ENCODE data around the gene CTNND2.

The CTNND2 gene

DNA sequence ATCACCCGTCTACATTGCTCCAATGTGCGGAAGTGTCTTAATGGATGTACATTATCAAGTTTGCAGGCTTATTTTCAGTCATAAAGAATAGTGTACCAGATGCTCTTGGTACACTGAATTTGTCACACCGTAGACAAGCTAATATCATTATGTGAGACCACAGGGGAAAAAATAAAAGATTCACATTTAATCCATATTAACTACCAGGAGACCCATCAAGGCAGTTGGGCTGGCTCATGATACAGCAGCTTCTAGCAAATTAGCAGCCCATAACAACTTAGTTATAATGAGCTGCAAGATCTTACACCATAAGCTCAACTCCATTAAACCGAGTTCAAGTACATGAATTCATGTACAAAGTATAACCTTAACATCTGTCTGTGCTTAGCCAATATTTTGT is 324.9 kb downstream of the CTNND2 start:
- DNase-seq: no peak

DNA sequence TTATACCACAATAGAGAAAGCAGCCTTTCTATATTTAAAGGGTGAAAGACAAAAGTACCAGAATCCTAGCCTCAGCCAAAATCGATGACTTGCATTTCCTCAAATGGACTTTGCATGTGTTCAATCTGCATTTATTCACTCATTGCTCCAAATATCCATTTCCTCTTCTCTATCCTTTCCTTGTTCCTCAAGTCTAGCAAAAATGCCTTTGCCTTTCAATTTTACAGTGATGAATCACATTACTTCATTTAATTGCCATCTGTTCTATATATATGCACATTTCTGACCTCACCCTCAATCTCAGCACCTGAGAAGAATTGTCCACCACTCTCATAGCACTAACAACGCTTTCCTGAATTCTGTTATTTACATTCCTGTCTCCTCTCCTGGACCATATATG is 329.5 kb downstream of the CTNND2 start:
- DNase-seq: no peak

DNA sequence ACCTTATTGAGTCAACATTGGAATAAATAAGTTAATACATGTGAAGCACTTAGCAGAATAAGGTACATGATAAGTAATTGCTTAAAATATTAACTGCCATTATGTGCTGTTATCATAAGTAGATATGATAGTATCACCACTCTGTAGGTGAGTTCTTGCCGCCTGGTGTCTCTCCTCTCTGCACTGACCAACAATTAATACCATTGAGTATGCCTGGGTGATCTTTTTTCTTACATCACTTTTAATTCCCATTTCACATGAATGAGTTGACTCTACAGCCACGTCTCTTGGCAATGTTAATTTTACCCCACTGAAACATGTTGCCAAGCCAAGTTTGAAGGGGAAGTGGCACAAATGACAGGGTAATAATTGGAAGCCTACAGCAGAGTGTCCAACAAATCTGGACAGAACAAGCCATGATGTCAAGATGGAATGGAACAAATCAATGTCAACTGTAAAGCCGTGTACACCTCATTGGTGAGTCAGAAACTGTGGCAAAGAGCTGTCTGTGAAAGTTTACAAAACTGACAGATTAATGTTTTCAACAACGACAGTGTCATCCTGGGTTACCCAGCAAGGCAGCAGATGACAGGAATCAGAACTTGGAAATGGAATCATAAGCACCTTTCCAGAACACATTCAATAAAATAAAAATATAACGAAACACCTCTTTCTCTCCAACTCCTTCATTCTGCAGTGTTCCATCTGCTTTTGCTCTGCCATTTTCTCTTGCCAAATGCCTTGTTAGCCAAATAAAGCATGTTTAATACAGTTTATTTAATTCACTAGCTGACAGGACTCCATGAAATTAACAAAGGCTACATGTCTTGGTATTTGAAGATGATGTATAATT is 330.9 kb downstream of the CTNND2 start:
- no peak for DNase-seq

DNA sequence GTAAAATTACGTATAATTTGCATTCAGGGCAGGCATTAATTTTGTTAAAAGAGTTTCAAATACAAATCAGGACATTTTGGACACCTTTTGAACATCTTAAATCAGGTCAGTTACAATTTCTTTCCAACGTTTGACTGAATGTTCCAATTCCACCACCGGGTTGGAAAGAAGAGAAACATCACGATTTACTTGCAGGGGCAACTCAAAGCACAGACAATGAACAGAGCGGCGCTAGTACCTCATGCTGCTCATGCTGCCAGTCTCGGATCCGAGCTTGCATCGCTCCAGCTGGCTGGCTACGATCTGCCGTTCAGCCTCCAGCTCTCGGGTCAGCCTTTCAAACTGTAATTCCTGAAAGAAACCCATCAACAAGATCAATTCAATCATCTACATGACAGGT is 339.5 kb downstream of the CTNND2 start:
- DNase-seq: no peak

DNA sequence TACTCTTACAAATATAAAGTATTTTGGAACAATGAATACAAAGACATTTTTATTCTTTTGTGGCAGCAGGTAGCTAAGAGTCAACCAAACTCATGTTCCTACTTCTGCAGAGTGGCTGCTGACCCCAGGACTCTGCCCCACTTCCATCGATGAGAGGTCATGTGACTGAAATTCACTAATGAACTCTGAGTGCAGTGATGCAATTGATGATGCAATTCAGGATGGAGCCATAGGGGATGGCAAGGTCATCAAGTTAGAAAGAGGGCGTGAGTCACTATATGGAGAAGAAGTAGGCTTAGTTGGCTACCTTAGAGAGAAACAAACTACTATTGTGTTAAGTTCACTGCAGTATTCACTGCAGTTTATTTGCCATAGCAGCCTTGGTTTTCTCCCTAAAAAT is 340.4 kb downstream of the CTNND2 start:
- no peak for DNase-seq

DNA sequence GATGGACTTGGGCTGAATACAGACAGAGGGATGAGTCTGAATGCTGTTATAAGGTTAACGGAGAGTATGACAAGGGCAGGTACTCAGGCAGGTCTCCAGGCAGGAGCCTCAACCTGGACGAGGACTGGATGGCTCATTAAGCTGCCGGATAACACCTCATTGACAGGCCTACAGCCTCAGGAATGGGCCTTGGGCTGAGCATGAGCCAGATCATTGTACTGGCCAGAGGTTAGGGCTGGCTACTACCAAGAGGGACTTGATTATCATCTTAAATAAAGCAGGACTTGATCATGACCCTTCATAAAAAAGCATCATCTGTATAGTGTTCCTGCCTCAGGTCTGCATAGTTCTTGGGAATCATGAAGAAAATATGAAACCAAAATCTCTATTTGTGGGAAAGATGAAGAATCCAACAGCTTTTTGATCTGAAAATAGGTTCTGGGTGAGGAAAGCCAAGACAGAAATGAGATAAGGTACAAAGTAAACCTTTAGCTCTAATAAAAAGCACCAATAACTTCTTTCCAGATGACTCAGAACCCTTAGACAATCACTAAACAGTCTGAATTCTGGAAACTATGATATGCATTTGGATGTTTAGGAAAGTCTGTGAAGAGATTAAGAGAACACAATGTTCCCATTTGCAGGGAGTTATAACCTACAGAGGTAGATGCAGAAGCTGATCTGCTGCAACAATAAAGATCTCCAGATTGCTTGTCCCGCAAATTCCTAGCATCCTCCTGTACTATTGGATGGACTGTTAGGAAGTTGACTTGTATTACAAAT is 343.1 kb downstream of the CTNND2 start:
- DNase-seq: no peak

DNA sequence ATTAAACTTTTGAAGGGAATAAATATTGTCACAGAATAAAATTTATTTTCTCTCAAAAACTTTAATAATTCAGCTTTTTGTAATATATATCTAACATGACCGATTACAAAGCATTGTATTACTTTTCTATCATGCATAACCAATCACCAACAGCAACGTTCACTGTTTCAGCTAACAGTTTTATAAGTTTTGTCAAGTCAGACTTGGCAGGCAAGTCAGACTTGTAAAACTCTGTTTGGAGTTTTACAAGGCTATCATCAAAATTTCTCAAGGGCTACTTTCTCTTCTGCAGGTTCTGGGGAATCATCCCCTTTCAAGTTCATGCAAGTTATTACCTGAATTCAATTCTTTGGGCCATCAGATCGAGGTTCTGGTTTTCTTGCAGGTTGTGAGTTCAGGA is 347.2 kb downstream of the CTNND2 start:
- DNase-seq: no peak

DNA sequence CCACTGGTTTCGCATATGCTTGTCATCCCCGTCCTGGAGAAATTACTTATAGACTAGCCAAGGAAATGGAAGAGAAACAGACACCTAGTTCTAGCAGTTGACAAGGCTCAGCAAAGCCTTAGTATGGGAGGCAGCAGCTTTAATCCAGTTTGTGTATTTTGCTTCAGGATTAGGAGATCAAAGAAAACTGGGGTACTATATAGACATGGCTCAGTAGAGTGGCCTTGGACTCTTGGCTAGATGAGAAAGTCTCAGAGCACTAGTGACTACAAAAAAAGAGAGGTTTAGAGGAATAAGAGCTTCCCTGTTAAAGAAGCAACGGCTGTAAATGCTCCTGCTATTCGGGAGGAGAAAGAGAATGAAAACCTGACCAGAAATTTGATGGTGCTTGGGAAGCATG is 349.1 kb downstream of the CTNND2 start:
- DNase-seq: no peak

DNA sequence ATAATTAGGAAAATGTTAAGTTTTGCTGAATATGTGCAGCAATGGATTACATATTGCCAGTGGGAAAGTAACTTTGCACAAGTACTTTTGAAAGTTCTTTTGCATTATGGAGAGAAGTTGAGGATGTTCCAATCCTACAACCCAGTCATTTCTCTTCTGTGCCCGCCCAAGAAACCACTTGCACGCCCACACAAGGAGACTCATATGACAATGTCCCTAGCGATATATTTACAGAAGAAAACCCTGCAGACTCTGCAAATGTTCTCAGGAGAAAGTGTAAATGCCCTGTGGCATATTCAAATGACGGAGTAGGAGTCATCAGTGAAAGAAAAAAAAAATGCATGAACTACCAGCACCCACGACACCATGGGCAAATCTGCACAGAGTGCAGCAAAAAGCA is 356.5 kb downstream of the CTNND2 start:
- DNase-seq: no peak

DNA sequence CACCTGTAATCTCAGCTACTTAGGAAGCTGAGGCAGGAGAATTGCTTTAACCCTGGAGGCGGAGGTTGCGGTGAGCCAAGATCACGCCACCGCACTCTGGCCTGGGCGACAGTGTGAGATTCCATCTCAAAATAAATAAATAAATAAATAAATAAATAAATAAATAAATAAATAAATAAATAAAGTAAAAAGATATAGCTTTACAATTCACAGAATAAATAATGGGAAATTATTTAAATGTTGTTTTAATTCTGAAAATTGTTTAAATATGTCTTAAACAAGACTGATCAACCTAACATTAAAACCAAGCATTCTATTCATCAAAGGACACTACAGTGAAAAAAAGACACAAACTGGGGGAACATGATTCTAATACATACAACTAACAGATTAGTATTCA is 357.1 kb downstream of the CTNND2 start:
- no peak for DNase-seq

DNA sequence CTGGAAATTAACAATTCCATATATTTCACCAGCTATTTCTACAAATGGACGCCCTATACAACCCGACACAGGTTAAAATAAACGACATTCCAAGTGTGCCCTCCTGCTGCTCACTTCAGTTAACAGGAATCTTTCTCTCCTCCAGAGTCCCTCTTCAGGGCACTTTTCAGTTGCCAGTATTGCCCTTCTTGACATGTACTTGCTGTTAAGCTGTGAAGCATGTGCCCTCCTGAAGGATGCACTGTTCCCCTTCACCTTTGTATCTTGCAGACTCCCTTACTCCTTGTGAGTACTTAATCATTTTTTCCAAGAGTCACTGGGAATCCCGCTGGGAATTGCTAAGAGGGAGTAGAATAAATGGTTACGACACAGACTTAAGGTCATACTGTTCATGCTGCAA is 364.1 kb downstream of the CTNND2 start:
- no peak for DNase-seq

DNA sequence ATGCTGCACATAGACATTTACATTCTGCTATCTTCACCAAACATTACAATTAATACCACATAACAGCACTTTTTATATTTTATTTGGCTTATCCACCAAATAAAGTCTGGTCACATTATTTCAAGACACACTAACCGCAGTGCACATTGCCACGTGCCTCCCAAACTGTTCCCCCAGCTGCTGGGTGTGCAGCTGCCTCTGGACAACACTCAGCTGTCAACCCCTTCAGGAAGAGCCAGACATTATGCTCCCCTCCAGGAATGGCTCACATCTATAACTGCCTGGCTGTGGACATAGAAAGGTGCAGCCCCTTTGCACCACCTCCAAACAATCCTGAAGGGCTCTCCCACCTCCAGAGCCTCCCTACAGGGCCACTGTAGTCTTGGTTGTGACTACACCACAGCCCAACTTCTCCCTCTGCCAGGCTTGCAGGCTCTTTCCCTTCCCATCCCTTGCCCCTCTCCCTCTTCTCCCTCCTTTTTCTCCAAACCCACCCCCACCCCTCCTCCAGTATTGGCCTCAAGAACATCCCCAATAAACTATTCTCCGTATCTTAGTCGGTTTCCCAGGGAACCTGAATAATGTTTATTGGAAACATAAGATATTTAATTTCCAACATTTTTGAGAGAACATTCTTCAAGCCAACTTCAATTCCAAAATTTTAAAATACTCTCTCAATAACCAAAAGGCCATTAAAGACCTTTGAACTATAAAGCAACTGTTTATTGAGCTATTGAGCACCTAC is 372.3 kb downstream of the CTNND2 start:
- DNase-seq: no peak

DNA sequence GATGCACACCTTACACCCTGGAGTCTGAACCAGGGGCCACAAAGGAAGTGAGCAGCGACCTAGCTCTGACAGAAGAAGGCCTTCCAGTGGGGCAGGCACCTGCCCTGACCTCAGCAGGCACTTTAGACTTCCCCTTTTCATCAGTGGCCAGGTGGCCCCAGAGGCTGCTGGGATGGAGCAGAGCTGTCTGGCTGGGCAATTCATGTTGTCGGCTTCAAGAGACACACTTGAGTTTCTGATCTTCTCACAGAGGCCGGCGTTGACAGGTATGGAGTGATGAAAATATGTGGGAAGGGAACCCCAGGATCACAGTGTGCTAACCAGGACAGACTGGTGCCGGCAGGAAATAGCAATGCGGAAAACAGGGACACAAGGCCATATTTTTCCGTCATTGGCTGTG is 375.5 kb downstream of the CTNND2 start:
- no peak for DNase-seq

DNA sequence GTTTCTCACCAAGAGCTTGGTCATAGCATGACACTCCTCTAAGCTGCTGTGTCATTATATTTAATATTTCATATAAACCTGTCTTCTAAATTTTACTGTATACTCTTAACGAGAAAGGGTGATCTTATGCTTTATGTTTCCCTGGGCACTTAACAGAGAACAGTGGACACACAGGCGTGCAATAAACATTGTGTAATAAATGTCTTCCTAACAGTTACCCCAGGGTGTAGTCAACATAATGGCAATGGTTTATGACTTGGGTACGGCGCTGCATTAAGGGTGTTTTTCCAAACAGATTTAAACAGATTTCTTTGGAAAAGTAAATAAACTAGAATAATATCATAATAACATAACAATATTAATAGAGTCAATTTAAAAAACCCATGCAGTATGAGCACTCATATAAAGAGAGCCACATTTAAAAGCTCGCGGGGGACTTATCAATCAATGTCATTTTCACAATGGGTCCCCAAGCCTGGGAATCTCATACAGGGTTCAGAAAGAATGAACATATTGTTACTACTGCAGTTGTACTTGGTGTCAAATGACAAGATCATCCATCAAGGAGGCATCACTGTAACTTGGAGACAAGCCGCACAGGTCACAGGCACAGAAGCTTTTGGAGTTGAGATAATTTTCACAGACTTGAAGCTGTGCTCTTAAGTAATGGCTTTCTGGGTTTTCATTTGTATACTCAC is 376.4 kb downstream of the CTNND2 start:
- DNase-seq: peak; percentile 62

DNA sequence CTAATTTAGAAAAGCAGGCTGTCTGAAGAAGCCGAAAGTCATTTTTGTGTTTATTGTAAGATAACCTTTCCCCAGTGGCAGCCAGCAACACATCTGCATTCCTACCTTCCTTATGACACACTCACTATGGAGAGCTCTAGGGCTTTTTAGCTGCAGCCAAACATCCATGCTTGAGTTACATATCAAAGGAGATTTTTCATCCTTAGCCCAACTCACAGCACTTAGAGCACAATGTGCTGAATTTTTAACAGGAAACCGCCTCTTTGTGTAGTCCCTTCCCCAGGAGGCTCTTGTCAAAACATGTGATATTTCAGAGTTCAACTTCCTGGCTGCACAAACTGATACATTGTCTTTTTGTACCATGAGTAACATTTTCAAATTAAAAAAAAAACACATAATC is 379.2 kb downstream of the CTNND2 start:
- DNase-seq: no peak

DNA sequence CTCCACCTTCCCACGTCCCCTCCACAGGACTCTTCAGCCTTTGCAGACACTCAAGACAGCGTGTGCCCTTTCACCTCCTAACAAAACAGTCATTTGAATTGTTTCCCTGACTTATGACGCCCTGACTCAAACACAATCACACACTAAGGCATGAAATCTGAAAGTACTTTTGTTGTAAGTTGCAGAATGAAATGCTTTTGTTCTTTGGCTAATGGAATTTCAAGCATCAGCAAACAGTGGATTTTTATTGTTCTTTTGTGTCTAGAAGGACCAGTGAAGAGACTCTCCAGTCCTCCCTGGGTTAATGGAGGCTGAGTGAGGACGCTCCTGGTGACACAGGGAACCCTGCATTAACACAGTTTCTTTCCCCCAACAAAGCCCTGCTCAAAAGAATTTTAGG is 380.1 kb downstream of the CTNND2 start:
- DNase-seq: no peak

DNA sequence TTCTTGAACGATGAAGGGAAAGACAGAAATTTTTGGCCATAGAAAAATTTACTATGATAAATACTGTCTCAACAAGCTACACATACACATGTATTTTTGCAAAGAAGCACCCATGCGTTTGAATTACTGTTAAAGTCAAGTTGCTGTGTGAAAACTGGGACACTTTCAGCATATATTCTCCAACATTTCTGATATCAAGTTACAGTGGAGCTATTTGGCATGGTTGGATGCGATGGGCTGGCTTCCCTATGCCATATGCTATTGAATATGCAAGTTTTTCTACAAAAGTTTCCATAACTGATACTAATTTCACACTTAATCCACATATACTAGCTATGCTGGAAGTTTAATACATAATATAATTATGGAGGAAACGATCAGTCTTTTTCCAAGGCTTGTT is 381.4 kb downstream of the CTNND2 start:
- peak; percentile 32 for DNase-seq

DNA sequence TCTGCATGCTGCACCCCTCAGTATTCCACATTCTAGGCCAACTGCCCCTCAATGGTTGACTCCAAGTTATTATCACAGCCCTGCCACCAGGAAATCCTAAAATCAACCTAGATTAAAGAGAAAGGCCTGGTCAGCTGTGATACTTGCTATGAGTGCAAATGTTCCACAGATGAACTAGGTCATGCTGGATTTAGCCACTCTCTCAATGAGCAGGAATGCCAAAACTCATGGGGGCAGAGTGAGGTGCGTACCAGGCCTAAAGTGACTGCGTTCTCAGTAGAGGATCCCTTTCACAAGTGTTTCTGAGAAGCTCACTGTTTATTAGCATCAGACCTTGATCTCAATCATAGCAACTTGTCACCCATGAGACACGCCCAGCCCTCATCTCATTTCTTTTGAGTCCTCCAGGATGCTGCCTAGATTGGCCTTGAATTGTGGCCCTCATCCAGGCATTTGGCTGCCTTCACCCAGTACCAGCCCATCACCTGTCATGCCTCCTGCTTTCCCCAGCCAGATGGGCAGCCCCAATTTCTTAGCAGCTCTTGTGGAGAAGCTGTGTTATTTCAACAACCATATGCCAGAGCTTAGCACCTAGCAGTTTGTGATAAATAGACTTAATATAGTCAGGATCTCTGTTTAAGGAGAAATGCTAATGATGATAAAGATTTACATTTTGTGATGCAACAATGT is 383.9 kb downstream of the CTNND2 start:
- peak; percentile 85 for DNase-seq

DNA sequence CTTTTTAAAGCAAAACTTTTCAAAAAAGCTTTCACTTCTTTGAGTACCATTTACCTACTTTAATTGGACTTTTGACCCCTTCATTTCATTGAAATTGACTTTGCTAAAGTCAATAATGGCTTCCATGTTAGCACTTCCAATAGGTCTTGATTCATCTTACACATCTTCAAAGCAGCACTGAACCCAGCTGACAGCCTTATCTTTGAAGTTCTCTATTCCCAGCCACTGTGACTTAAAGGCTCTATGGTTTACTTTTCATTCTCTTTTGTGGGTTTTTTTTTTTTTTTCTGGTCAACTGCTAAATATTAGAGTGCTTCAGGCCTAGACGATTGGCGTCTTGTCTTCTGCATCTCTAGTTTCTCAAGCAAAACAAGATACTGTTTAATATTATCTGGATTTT is 385.0 kb downstream of the CTNND2 start:
- DNase-seq: no peak

DNA sequence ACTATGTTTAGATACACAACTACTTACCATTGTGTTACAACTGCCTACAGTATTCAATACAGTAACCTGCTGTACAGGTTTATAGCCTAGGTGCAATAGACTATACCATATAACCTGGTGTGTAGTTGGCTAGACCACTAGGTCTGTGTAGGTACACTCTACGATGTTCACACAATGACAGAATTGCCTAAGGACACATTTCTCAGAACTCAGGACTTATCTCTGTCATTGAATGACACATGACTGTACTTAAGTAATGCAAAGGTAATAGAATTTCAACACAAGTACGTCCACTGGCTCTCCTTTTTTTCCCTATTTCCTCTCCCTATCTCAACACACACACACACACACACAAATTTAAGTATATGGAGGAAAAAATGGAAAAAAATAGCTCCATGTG is 385.6 kb downstream of the CTNND2 start:
- DNase-seq: no peak

DNA sequence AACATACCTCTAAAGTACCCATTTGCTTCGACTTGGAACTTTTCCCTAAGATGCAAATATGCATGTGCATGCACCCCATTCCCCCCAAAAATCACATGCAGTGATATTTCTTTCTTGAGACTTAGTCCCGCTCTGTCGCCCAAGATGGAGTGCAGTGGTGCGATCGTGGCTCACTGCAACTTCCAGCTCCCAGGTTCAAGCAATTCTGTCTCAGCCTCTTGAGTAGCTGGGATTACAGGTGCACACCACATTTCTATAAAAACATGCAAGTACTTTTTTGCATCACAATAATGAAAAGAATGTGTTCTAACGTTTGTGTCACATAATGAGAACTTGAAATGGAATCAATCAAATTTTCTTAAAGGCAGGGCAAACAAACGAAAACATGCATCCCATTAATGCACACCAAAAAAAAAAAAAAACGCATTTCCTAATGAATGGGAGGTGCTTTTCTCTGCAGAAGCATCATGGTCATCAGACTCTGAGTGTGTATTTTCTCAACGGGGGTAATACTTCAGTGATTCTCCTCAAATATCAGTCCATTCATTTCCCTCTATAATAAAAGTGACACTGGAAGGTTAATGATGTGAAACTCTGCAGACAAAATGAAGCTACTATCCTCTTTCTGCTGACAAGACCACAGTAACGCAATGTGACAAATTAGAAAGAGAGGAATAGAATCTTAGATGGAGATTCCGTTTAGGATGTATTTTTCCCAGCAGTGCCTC is 389.4 kb downstream of the CTNND2 start:
- no peak for DNase-seq

DNA sequence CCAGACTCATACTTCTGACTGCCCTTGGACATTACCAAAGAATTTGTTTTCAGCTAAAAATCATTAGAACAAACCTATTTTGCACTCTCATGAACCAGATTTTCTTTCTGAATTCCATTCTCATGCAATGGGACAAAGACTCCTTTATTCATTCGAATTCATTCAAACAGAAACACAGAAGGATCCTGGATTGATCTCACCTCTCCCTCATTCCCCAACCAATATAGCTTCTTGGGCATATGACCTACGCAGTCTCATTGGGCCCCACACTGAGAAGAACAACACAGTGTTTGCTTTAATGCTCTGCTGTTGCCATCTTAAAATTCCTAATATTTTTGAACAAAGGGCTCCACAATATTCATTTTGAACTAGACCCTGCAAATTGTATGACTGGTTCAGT is 392.4 kb downstream of the CTNND2 start:
- no peak for DNase-seq

Data from NCI-H2171 (cell line).